Measurements from ENCODE around the gene KDM5B.

Gene KDM5B

DNA sequence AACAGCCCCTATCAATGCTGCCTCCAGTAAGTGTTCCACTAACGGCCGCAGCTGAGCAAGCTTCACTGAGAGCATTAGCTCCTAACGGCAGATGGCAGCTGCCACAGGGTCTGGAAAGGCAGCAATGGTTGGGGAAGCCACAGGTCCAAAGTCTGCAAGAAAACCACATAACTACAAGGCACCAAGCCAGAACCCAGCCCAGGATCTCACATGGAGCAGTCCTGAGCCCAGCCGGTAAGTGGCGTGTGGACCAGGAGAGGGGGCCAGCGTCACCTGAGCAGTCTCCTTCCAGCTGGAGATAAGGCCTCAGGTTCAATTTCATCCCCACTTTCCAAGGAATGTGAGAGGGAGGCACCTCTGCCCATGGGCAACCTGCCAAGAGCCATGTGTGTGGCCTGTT, 111.2 kb downstream of the KDM5B start:
- in situ Hi-C loops (cut with HindIII; ENCODE audit: low pct_unique_long_range_greater_than_20kb, low sequenced_read_pairs) = no loop called here
- no peak for DNase-seq (ENCODE audit: low read depth in 1 of 2, low spot score in 1 of 2)
- no peak for TF ChIP-seq JUND (IDR thresholded peaks at IDR 0.05; ENCODE audit: low read depth)

DNA sequence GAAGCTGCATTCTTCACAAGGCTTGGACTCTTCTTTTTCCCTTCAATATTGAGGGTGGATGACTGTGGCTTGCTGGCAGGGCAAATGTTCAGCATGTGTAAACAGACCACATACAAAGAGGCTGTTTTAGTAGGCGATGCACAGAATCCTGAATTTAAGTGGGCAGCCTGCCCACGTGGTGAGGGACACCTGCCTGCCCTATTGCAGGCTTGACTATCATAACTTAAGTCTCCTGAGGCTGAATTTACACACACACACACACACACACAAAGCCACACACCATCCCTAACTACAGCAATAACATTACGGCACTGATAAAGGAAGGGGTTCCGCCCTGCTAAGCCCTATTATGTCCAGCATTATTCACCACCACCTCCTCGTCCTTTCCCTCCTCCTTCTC, 113.9 kb downstream of the KDM5B start:
- TF ChIP-seq JUND (IDR thresholded peaks at IDR 0.05; ENCODE audit: low read depth) = no peak
- DNase-seq (ENCODE audit: low read depth in 1 of 2, low spot score in 1 of 2) = no peak
- in situ Hi-C loops (cut with HindIII; ENCODE audit: low pct_unique_long_range_greater_than_20kb, low sequenced_read_pairs) = no loop called here

DNA sequence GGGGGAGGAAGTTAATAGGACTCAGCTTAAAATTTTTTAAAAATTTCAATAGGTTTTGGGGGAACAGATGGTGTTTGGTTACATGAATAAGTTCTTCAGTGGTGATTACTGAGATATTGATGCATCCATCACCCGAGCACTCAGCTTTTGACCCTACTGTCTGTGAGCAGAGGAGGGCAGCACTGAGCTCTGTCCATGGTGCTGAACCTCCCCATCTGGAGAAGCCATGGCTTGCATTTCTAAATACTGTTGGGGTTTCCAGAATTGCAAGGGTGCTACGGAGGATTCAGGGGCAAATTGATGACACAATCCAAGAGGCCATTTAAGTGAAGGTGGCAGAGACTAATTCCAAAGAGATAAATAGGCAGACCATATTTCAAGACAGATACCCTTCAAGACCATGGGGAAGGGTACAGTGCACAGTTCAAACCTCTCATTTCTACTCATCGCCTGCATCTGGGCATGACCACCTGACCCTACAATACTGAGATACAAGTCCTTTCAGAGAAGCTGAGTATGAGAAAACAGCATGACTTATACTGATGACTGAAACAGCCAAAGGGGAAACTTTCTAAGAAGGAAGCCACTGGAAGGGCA, 115.2 kb downstream of the KDM5B start:
- TF ChIP-seq JUND (IDR thresholded peaks at IDR 0.05; ENCODE audit: low read depth) = no peak
- peak; percentile 82 to 83 for DNase-seq (ENCODE audit: low read depth in 1 of 2, low spot score in 1 of 2)
- in situ Hi-C loops (cut with HindIII; ENCODE audit: low pct_unique_long_range_greater_than_20kb, low sequenced_read_pairs) = no loop called here

DNA sequence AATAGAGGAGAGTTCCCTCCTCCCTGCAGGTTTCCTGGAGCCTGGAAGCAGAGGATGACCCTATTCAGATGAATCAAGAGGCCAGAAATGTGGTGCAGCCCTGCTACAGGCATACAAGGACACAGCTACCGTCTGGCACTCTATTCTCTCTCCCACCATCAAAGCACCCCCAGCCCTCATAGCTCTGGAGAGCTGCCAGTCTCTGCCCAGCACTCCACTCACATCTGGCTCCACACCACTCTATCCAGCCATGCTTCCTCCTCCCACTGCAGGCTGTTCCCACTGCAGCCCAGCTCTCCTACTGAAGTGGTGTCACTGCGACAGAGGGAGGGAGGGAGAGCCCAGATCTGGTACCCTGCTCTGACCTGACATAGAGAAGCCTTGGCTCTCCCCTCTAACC, 116.4 kb downstream of the KDM5B start:
- in situ Hi-C loops (cut with HindIII; ENCODE audit: low pct_unique_long_range_greater_than_20kb, low sequenced_read_pairs) = no loop called here
- DNase-seq (ENCODE audit: low read depth in 1 of 2, low spot score in 1 of 2) = no peak

DNA sequence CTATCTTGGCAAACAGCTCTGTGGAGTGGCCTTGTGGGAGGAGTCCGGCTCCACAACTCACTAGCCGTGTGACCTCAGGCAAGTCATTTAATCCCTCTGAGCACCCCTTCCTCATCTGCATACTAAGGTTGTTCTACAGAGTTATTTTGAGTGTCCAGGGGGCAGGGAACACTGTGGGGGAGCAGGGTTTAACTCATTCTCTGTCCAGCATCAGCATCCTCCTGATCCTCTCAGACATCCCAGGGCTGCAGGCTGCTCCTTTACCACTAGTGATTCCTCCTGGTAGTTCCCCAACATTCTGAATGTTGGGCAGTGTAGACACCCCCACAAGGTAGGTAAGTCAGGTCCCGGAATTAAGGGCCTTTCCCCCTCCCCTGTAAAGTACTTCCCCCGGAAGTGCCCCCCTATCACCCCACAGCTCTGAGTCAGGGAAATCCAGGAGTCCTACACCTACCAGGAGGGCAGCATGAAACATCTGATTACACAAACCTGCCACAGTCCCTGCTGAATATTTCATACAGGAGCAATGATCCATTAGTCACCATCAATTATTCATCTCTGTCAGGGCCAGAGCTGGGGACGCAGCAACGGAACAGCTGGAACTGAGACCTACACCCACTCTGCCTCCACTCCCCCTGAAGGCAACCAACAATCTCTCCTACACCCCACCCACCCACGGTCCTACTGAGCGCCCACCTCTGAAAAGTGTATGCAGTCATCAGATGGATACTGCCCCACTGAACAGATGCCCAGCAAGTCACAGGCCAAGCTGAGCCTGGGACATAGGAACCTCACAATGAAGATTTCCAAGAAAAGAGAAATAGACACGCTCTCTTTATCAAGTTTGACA, 118.5 kb downstream of the KDM5B start:
- in situ Hi-C loops (cut with HindIII; ENCODE audit: low pct_unique_long_range_greater_than_20kb, low sequenced_read_pairs) = no loop called here
- no peak for DNase-seq (ENCODE audit: low read depth in 1 of 2, low spot score in 1 of 2)
- no peak for TF ChIP-seq JUND (IDR thresholded peaks at IDR 0.05; ENCODE audit: low read depth)

More for the DNA sequence above, 116.4 kb downstream of the KDM5B start:
- no peak for TF ChIP-seq JUND (IDR thresholded peaks at IDR 0.05; ENCODE audit: low read depth)

DNA sequence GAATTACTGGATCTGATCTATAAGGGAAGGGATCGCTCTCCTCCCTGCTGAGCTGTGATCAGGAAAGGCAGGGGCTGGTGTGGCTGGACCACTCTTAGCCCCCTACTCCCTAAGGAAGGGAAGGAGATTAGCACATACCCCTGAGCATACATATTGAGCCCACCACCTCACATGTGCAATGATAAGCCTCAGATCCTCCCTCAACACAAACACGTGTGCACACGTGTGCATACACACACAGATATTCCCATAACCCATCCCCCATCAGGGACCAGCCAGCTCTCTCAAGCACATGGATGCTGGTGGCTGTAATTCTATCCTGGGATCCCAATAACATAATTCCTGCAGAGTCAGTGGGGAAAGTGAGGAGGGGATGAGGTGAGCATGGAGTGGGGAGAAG, 119.1 kb downstream of the KDM5B start:
- in situ Hi-C loops (cut with HindIII; ENCODE audit: low pct_unique_long_range_greater_than_20kb, low sequenced_read_pairs) = no loop called here
- no peak for TF ChIP-seq JUND (IDR thresholded peaks at IDR 0.05; ENCODE audit: low read depth)
- no peak for DNase-seq (ENCODE audit: low read depth in 1 of 2, low spot score in 1 of 2)

DNA sequence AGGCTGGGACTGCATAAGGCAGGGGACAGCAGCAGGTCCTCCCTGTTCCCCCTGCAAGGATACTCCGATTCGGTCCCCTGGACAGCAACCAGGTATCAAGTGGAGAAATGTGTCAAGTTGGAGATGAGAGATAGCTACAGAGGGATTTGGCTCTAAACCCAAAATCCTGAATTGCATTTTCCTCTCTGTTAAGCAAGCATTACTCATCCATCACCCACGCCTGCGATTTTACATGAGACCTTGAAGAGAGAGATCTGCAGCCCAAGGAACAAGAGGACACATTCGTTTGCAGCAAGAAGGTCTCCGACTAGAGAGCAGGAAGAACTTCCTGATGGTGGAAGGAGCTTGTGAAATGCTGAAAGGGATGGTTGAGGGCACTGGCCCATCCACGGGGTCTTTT, 119.8 kb downstream of the KDM5B start:
- no peak for DNase-seq (ENCODE audit: low read depth in 1 of 2, low spot score in 1 of 2)
- in situ Hi-C loops (cut with HindIII; ENCODE audit: low pct_unique_long_range_greater_than_20kb, low sequenced_read_pairs) = no loop called here
- TF ChIP-seq JUND (IDR thresholded peaks at IDR 0.05; ENCODE audit: low read depth) = no peak

DNA sequence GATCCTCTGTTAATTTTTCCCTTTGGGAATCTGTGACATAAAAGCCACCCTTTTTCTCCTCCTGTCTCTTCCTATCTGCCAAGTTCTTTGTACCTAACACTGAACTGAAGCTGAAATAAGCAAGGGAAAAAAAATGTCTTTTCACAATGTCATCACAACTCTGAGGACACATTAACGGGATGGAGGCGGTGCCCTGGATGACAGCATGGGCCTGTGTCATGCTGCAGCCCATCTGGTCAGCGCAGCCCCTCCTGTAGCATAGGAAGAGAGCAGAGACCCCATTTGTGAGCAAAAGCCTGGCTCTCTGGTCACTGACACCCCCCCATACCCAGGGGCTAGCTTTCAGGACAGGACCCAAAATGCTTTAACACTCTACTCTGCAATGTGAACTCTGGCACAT, 120.4 kb downstream of the KDM5B start:
- in situ Hi-C loops (cut with HindIII; ENCODE audit: low pct_unique_long_range_greater_than_20kb, low sequenced_read_pairs) = no loop called here
- DNase-seq (ENCODE audit: low read depth in 1 of 2, low spot score in 1 of 2) = no peak
- no peak for TF ChIP-seq JUND (IDR thresholded peaks at IDR 0.05; ENCODE audit: low read depth)

DNA sequence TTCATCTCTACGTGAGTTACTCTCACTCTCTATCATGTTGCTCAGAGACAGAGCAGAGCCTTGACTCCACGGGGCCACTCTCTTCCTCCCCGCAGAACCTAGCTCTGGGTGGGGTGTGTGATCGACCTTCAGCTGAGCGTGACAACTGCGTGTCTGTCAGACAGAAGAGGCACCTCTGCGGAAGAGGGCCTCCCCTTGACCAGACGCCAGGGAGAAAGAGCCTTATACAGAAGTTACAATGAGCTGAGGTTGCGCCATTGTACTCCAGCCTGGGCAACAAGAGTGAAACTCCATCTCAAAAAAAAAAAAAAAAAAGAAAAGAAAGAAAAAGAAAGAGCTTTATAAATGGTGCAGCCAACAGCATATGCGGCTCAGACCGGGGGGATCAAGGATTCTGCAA, 120.9 kb downstream of the KDM5B start:
- in situ Hi-C loops (cut with HindIII; ENCODE audit: low pct_unique_long_range_greater_than_20kb, low sequenced_read_pairs) = no loop called here
- DNase-seq (ENCODE audit: low read depth in 1 of 2, low spot score in 1 of 2) = no peak
- no peak for TF ChIP-seq JUND (IDR thresholded peaks at IDR 0.05; ENCODE audit: low read depth)

DNA sequence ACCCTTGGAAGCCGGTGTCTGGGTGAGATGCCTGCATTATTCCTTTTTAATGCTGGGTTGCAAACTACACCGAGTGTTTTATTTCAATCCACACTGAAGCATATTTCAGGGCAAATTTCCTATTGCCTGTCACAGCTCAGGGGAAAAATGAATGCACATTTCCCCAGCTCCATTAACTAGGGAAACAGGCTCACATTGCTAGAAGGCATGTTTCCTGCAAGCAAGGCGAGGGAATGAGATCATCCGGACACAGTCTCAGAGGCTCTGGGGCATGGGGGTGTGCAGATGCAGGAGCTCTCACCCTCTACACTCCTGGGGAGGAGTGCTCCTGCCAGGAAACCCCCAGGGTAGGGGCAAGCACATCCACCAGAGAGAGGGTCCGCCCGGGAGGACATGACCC, 122.6 kb downstream of the KDM5B start:
- TF ChIP-seq JUND (IDR thresholded peaks at IDR 0.05; ENCODE audit: low read depth) = no peak
- peak in 1 of 2 experiments; percentile 37 for DNase-seq (ENCODE audit: low read depth in 1 of 2, low spot score in 1 of 2)
- in situ Hi-C loops (cut with HindIII; ENCODE audit: low pct_unique_long_range_greater_than_20kb, low sequenced_read_pairs) = no loop called here

DNA sequence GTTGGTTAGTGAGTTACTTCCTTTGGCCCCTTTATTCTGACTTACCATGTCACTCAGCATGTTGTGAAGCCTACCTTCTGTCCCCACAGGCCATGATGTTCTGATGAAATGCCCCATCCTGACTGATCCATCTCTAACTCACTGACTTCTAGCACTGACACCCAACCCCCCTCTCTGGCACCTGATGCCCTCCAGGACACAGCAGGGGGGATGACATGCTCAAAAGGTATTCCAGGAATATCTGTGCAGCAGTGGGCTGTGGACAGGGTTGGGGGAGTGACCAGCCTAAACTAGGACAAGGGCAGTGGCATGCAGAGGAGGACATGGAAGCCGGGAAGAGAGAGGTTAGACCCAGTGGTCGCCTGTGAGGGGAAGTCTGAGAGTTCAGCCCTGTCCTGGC, 123.5 kb downstream of the KDM5B start:
- no peak for DNase-seq (ENCODE audit: low read depth in 1 of 2, low spot score in 1 of 2)
- in situ Hi-C loops (cut with HindIII; ENCODE audit: low pct_unique_long_range_greater_than_20kb, low sequenced_read_pairs) = no loop called here
- TF ChIP-seq JUND (IDR thresholded peaks at IDR 0.05; ENCODE audit: low read depth) = no peak

DNA sequence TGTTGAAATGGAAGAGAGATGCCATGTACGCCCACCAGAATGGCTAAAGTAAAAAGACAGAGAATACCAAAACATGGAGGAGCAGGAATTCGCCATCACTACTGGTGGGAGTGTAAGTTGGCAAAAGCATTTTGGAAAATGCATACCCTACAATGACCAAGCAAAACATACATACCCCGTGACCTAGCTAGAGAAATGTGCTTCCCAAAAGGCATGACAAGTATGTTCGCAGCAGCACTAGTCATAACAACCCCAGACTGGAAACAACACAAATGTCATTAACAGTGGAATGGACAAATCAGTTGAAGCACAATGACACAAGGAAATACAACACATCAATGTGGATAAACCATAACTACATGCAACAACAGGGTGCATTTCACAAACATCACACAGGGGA, 125.2 kb downstream of the KDM5B start:
- DNase-seq (ENCODE audit: low read depth in 1 of 2, low spot score in 1 of 2) = no peak
- in situ Hi-C loops (cut with HindIII; ENCODE audit: low pct_unique_long_range_greater_than_20kb, low sequenced_read_pairs) = no loop called here

DNA sequence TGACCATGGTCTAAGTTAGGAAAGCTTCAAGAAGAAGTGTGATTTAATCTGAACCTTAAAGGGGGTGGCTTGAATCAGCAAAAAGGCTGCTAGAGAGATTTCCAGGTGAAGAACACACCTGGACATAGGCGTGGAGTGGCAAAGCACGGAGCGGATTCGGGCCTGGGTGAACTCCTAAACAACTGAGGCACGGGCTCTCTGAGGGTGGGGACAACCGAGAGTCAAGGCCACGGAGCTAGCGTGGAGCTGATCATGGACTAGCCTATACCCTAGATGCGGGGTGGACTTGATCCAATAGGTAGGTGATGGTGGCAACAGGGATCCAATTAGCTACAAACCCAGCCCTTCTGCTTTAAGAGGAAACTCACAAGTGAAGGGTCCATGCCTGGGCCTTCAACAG, 125.7 kb downstream of the KDM5B start:
- DNase-seq (ENCODE audit: low read depth in 1 of 2, low spot score in 1 of 2) = no peak
- in situ Hi-C loops (cut with HindIII; ENCODE audit: low pct_unique_long_range_greater_than_20kb, low sequenced_read_pairs) = no loop called here
- no peak for TF ChIP-seq JUND (IDR thresholded peaks at IDR 0.05; ENCODE audit: low read depth)

More for the DNA sequence above, 125.2 kb downstream of the KDM5B start:
- no peak for TF ChIP-seq JUND (IDR thresholded peaks at IDR 0.05; ENCODE audit: low read depth)
